NCI-H2196 (cell line): ENCODE measurements around the gene ZMYND11.

Experiments
- DNase-seq: peaks from one replicate; lab custom pipeline; 2025; ENCODE audit not compliant: unreplicated experiment; lab: John Stamatoyannopoulos, UW

Gene ZMYND11

DNA sequence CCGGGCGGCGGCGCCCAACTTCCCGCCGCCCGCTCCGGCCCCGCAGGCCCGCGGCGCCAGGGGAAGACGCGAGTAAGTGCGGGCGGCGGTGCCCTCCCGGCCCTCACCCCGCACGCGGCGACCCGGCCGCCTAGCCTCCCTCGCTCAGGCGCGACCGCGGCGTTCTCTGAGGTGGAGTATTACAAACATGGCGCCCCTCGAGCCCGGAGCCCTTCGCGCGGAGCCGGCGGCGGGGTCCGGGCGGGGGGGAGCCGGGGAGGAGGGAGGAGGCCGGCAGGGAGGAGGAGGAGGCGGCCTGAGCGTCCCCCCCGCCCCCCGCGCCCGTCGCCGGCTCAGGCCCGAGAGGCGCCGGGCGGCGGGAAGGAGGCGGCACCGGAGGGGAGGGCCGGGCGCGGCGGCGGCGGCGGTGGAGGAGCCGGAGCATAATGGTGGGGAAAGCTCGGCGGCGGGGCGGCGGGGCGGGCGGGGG, at the start of gene ZMYND11:
ZMYND11 (plus strand) TSS at position 324 of the 469 bp plus-strand sequence. CDS start 44,558 bp downstream, outside the sequence.
- DNase-seq, result peak; percentile 10

DNA sequence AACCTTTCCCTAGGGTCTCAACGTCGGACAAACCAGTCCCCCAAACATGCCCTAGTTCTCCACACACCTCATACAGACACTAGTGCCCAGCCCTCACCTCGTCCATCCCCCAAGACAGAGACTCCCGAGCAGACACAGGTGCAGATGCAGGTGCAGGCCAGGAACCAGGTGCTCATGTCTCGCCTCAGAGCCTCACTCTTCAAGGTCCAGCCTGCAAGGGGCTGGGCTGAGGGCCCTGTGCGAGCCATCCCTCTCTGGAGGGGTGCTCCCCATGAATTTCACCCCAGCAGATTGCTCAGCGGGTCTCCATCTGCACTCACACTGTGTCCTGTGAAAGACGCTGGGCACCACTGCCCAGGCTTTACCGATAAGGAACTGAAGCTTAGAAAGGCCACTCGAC, 49.2 kb upstream of the ZMYND11 start:
- no peak for DNase-seq

DNA sequence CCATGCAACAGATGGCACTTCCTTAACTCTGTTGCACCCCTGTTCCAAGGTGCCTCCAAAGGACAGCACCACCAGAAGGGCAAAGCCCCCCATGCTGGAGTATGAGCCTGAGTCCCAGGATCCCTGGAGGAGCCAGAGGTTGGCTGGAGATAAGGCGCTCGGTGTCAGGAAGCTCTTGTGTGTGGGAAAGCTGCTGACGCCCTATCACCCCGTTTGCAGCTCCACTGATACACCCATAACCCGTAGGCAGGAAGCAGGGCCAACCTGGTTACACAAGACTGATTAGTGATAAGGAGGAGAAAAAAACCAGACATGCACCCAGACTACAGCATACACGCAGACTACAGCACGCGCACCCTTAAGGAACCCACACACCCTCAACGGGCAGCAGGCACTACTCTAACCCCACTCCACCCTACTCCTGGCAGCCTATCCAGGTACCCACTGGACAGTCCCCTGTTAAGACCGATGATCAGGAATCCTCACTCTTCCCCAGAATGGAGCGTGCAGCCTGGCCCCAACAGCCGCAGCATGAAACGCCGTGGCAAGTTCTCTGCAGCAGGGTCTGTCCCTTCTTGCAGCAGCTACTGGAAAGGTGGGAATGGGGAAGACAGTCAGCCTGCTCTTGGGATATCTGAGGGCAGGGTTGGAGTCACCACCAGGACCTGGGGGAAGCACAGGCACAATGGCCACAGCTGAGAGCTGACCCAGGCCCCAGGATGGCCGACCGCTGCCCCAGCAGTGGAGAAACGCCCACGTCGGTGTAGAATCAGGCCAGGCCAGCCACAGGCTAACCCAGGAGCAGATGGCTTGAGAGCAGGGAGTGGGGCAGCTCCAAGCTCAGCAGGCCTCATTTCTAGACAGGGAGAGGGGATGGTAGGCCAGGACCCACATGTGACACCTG, 47.8 kb upstream of the ZMYND11 start:
- DNase-seq, result no peak

DNA sequence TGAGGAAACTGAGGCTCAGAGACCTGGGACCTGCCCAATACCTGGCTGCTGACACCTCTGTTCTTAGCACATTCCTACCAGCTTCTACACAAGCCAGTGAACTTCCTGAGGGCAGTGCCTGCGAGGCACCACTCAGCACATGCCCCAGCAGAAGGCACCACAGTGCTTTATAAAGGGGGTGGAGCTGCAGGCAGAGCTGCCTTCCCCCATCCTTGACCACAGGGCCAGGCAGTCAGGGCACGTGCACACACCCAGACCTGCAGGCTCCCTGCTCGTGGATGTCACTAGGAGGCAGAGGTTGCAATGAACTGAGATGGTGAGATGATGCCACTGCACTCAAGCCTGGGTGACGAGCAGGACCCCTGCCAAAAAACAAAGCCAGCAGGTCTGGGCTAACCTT, 47.0 kb upstream of the ZMYND11 start:
- DNase-seq, result no peak

DNA sequence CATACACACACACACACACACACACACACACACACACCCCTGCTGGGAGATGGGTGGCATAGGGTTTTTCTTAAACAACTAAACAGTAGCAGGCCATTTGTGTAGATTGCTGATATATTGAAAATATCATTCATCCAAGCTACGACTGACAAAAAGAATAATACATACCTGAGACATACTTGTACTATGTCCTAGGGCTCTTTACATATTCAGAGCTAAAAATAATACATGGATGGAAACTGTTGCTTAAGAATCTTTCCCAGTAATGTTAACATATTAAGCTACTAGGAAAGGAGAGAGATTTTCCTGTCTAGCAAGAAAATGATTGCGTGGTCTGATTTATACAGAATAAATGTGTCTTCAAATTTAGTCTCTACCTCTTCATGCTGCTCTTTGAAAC, 46.0 kb upstream of the ZMYND11 start:
- DNase-seq, result no peak

DNA sequence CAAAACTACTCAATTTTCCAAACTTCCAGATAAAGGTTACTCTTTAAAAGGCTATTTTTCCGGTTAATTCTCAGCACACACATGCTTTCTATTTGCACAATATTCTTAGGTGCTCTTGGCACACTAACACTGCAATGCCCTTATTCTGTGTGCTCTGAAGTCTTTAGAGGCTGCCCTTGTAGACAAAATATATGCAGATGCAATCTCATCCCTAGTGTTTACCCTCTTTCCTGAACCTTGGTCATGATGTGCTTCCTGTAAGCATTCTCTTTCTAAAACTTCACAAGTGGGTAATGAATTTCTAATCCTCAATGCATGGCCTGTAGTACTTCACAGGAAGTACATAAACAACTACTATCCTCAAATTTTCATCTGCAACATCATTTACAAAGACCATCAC, 45.1 kb upstream of the ZMYND11 start:
- DNase-seq, result no peak

DNA sequence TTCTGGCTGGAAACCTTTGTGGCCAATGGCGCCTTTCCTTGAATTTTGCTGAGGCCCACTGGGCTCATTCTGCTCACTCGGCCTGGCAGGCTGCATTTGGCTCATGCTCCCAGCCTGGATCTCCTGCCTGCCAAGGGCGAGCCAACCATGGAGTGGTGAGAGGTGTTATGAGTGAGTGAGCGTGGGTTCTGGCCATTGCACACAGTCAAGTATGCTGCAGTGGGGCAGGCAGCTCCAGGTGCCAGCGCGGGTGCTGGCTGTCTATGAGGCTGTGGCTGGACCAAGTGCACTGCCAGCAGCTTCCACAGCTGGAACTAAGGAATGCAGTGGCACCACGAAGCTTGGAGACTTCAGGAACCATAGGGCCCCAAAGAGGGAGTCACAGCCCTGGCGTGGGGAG, 43.9 kb upstream of the ZMYND11 start:
- DNase-seq, result no peak

DNA sequence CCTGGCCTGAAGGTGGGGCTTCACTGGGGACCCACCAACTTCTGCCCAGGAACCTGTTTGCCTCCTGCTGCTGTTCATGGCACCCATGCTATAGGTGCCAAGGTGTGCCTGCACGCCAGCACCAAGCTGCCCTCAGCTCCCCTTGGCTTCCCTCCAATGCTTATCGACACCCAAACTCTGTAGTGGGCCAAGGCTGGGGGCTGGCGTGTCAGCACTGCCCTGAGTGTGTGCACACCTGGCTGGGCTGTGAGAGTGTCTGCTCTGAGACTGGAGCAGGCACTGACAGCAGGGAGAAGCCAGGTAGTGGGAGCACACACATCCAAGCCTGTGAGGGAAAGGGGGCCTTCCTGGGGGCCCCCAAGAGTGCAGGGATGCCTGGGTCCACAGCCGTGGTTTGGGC, 43.1 kb upstream of the ZMYND11 start:
- DNase-seq, result no peak

DNA sequence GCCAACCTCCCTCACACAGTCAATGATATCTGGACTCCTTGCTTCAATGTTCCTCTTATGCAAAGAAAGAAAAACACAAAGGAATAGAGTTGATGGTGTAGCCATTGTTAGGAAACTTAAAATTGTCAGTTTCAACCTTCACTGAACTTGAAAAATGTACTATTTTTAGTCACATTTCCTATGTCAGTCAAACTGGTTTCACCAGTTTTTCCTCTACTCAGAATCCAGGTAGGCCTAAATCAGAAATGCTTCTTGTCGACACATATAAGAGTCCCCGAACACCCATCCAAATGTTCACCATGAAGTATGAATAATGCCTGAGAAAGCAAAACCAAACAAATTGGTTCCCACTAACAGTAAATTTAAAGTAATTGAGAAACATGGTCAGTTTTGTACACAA, 42.4 kb upstream of the ZMYND11 start:
- DNase-seq, result no peak

DNA sequence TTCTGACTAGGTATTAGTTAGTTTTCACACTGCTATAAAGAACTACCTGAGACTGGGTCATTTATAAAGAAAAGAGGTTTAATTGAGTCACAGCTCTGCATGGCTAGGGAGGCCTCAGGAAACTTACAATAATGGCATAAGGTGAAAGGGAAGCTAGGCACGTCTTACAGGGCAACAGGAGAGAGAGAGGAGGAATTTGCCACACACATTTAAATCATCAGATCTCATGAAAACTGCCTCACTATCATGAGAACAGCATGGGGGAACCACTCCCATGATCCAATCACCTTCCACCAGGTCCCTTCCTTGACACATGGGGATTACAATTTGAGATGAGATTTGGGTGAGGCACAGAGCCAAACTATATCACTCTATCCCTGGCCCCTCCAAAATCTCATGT, 40.6 kb upstream of the ZMYND11 start:
- DNase-seq, result no peak

DNA sequence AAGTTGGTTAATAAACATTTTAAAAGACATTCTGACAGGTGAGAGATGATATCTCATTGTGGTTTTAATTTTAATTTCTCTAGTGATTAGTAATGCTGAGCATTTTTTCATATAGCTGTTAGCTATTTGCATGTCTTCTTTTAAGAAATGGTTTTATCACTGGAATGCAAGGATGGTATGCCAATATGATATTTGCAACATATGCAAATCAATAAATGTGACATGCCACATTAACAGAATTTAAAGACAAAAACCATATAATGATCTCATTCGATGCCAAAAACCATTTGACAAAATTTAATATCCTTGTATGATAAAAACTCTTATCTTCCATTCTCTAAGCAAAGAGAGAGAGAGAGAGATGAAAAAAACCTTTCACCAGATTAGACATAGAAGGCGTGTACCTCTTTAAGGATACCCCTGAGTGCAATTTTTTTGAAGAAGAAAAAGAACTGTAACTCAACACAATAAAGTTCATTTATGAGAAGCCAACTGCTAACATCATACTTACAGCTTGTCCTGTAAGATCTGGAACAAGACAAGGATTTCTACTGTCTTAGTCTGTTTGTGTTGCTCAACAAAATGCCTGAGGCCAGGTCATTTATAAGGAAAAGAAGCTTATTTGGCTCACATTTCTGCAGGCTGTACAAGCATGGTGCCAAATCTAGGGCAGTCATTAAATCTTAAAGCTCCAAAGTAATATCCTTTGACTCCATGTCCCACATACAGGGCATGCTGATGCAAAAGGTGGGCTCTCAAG, 39.7 kb upstream of the ZMYND11 start:
- DNase-seq, result no peak

DNA sequence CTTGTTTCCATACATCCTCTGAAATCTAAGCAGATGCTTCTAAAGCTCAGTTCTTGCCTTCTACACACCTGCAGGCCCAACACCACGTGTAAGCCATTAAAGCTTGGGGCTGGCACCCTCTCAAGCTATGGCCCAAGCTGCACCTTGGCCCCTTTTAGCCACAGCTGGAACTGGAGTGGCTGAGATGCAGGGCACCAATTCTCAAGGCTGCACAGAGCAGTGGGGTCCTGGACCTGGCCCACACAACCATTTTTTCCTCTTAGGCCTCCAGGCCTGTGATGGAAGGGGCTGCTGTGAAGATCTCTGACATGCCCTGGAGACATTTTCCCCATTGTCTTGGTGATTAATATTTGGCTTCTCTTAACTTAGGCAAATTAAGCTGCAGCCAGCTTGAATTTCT, 38.8 kb upstream of the ZMYND11 start:
- no peak for DNase-seq

DNA sequence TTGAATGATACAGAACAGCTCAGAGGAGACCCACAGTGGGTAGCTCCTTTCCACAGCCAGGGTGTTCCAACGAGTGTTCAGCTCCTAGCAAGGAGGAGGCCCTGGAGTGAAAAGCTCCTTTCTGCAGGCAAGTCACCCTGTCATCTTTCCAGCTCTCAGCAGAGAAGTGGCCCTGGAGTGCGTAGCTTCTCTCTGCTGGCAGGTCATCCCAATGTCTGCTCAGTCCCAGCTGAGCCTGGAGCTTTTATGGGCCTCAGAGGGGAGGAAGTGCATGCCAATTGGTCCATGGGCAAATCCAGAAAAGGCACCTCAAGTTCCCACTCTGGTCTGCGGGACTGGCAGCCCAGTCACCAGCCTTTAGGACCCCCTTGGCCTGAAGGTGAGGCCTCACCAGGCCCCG, 30.8 kb upstream of the ZMYND11 start:
- no peak for DNase-seq

DNA sequence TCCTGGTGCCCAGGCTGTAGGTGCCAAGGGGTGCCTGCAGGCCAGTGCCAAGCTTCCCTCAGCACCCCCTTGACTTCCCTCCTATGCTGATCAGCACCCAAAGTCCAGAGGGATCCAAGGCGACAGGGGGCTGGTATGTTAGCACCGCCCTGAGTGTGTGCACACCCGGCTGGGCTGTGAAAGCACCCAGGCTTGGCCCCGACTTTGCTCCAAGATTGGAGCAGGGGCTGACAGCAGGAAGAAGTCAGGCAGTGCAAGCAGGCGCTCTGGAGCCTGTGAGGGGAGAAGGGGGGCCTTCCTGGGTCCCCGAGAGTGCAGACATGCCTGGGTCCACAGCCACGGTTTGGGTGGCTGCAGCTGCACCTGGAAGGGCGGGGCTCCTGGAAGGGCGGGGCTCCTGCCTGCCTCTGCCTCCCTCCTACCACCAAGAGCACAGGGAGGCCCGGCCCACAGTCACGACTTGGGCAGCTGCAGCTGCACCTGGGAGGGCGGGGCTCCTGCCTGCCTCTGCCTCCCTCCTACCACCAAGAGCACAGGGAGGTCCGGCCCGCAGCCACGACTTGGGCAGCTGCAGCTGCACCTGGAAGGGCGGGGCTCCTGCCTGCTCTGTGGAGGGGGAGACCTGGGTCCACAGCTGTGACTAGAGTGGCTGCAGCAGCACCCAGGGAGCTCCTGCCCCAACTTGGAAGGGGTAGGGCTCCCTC, 30.2 kb upstream of the ZMYND11 start:
- no peak for DNase-seq

DNA sequence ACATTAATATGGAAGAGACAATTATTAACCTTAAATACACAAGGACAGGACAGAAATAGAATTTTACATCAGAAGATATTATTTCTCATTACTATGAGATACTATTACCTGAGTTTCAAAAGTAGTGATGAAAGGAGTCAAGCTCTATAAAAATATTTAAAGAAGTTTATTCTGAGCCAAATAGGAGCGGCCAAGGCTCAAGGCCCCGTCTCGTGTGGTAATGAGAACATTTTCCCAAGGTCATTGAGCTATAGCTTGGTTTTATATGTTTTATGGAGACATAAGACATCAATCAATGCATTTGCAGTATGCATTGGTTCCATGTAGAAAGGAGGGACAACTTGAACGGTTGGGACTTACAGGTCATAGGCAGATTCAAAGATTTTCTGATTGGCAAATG, 29.4 kb upstream of the ZMYND11 start:
- no peak for DNase-seq

DNA sequence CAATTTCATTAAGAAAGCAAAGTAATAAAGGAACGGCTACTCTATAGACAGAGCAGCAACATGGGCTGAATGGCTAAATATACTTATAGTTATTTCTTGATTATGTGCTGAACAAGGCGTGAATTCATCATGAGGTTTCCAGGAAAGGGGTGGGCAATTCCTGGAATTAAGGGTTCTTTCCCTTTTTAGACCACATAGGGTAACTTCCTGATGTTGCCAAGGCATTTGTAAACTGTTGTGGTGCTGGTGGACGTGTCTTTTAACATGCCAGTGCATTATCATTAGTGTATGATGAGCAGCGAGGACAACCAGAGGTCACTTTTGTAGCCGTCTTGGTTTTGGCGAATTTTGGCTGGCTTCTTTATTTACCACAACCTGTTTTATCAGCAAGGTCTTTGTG, 28.5 kb upstream of the ZMYND11 start:
- DNase-seq, result no peak

DNA sequence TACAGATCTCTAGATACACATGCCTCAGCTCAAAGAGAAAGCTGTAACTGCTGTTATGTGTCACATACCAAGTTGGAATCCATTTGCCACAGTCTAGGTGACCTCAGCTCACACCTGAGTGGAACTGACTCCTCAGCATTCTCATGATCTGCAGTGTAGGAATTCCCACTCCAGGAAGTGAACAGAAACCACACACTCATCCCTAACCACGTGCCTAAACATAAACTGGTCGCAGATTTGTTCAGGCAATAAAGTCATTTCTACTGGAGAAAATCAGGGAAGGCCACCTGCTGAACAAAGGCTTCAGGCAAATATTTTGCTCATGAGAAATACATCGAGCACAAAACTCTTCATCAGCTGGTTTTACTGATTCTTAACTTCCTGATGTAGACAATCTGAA, 23.0 kb upstream of the ZMYND11 start:
- DNase-seq, result no peak

DNA sequence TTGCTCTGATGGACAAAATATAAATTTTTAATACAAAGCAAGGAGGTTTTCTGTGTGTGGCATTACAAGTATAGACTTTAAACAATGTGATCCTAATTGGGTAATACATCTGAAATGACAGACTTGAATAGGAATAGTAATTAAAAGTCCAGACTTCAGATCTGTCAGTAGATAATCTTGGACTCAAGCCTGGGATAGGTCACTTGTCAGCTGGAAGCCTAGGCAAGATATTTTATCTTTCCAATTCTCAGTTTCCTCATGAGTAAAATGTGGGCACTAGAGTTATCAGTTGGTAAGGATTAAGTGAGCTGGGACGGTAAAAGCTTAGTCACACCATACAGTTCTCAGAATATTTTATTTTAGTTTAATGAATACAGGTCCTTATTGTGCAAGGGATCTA, 10.4 kb upstream of the ZMYND11 start:
- DNase-seq, result no peak

DNA sequence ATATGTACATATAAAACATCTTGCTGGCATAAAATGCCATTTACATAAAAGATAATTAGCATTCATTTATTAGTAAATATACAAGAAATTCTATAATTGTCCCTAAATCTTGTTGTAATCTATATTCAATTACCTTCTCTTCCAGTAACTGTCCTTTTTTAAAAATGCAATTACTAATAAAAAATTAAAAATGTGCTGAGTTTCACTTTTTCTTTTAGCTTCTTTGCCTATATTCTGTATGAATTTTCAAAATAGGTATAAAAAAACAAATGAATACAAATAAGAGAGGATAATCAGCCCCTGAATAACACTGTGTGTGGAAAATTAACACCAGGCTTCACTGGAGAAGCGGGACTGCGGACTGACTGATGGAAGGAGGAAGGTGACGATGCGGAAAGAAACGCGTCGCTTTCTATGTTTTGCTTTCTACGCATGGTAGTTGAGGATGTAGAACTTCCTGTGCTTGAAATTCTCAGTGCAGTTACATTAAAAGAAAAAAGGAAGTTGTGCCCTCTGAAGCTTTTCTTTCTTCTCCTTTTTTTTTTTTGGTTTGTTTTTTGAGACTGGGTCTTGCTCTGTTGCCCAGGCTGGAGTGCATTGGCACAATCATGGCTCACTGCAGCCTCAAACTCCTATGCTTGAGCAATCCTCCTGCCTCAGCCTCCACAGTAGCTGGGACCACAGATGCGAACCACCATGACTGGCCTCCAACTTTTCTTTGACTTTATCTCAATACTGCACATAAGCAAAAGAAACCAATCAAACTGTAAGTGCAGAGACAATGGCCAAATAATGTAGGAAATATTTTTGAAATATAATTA, 7.4 kb upstream of the ZMYND11 start:
- DNase-seq, result no peak

DNA sequence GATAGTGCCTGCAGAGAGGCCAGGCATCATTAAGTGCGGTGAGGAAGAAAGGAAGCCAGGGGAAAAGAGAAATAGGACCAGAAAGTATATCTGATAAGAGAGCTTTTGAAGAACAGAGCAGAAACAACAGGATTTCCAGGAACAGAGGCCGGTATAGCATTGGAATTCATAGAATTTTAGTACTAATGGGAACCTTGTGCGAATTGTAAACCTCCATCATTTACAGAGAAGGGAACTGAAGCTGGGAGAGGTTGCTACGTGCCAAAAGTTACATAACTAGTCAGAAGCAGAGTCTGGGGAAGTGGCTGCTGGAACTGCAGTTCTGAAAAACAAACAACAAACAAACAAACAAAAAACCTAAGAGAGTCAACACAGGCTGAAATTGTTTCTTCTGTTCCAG, 5.4 kb upstream of the ZMYND11 start:
- DNase-seq, result no peak
